CD4-positive, alpha-beta T cell treated with Interleukin-17A for 1 hour (primary cell): ENCODE results near the gene NEDD4.
A peak's percentile ranks its signal among the peaks of the same experiment; 100 is the strongest.
"Not testable (repeated sequence)": the region's sequence is repeated elsewhere in the genome, so short reads cannot be mapped to it uniquely, and the experiment has no call there.

ENCODE experiments used
- DNase-seq: peaks from one replicate; pipeline ENCODE4 v3.0.0-alpha.2; 2020

Gene NEDD4

GRCh38 chr15:56003777-56004176 is 10.4 kb upstream of the NEDD4 start:
- not testable (repeated sequence) for DNase-seq

DNA sequence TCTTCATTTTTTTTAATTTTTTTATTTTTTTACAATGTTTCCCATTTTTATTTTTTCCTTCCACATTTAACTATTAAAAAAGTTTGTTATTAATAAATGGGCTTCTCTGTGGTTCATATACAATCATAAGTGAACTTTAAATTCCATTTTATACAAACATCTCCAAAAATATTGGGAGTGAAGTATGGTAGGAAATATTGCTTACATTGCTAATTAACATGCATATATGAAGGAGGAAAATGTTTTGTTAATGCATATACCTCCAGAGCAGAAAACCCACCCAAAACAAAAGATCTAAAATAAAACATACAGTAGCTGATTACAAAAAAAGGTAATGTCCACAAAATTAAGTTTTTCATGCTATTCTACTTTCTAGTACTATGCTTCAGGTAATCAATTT is 9.9 kb upstream of the NEDD4 start:
- not testable (repeated sequence) for DNase-seq

DNA sequence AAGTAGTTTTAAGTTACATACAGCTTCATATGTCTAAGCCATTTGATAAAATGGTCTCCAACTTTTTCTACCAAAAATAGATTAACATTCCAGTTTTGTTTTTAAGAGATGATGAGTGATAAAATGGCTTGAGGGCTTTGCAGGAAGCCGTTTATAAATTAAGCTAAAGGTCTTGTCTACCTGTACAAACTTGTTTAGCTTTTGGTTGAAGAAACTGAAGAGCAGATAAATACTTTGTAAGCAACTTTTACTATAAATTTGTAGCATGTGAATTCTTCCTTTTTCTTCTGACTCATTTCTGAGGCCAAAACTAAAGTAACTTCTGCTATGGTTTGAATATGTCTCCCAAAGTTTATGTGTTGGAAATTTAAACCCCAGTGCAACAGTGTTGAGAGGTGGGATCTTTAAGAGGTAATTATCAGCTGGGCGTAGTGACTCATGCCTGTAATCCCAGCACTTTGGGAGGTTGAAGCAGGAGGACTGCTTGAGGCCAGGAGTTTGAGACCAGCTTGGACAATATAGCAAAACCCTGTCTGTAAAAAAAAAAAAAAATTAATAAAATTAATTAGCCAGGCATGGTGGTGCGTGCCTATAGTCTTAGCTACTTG is 8.2 kb upstream of the NEDD4 start:
- no peak for DNase-seq

DNA sequence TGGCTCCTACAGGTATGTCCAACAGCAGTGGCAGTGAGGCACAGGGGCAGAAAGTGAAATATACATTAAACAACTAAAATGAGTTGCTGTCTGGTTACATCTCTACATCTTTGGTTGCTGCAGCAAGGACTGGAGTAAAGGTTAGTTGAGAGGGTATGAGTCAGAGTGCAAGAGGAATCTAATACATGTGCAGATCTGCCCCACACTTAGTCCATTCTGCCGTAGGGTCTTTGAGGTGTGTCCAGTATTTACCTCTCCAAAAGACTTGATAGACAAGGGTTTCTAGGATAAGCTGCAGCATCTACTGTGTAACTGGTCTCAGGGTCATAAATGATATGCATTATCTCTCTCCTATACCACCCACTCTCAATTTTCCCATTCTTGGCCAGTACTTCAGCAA is 6.2 kb upstream of the NEDD4 start:
- no peak for DNase-seq

GRCh38 chr15:55998478-55998877 is 5.1 kb upstream of the NEDD4 start:
- no peak for DNase-seq

DNA sequence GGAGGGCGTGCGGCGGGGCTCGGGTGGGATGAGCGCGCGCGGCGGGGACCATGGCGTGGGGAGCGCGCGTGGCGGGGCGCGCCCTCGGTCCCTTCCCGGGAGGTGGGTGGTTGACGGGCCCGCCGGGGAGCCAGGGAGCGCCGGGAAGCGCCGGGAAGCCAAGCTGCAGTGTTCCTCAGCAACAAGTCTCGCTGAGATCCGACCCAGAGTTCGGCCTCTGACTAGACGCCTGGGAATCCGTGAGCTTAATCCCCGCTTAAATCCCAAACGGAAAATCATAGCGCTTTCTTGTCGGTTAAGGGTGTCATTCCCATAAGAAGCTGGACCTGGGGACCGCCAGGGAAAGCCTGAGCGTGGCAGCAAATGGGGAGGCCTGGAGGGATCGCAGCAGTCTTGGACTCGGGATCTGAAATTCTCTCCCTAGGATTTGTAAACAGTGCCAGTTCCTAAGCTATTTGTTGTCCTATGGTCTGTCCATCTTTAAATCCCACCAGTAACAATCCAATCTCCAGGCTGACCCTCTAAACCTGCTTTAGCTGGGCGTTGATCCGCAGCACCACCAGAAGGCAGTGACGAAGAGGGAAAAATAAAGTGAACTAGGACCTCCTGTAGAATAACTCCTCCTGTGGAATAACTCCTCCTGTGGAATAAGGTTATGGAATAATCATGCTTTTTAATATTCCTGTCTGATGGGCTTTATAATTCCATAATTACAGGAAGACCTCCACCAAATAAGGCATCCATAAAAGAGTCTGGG is 570 bp upstream of the NEDD4 start:
- DNase-seq = peak; percentile 2

DNA sequence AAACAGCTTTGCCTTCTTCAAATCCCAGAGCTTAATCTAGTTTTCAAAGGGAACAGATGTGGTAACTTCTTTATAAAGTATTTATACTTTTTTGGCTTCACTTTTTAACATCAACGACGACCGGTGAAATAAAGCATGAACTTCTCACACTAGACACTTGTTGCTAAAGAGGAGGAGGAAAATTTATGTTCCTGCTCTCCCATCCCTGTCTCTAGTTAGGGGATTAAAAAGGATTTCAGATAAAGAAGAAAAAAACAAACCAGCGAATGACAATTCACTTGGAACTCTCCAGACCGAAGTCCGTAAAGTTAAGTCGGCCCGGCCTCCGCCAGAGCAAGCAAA is 672 bp downstream of the NEDD4 start:
- no peak for DNase-seq

GRCh38 chr15:55991802-55992768 is 1.3 kb downstream of the NEDD4 start:
- no peak for DNase-seq

DNA sequence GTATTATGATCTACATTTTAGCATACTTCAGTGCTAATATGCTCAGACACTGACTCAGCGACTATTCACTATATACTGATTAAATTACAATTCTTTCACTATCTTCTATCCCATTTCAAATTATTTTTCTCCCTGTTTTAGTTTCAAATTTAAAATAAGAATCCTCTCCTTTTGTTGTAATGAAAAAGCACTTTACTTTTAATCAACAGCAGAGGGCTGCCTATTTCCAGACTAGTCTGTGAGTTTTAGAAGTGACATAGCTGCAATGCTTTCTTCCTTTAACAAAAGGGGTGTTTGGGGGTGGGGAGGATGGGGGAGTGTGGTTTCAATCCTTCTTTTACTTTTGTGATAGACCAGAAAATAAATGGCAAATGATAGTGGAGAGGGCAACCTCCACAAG is 2.4 kb downstream of the NEDD4 start:
- DNase-seq = no peak

DNA sequence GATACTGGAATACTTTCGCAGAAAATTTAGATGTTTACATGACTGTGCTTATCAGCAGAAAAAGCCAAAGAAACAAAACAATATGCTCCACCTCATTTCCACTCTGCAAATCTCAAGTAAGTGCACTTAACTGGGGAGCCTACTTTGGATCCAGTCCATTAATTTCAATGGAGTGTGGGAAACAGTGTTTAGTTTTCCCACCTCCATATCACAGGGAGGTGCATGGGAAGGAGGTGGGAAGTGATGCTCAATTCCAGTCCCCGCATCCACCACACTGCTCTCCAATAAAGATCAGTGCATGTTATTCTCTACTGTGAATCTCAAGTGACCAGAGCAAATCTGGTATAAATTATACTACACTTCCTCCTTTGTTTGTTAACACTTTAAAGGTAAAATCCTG is 2.9 kb downstream of the NEDD4 start:
- DNase-seq = no peak

DNA sequence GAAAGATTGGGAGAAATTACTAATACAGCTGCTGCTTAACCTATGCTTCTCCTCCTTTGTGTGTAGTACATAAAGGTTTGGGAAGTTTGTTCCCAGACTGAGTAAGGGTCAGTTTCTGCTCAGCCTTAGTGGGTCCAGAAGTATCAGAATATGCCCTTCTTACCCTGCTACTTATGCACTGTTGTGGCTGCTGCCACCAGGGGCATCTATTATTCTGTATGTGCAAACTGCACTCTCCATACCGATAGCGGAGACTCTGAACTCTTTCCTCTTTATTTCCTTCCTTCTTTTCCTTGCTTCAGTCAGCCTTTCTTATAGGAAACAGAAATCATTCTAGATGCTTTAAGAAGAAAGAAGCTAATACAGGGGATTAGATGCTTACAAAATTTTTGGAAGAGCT is 4.0 kb downstream of the NEDD4 start:
- DNase-seq = no peak

DNA sequence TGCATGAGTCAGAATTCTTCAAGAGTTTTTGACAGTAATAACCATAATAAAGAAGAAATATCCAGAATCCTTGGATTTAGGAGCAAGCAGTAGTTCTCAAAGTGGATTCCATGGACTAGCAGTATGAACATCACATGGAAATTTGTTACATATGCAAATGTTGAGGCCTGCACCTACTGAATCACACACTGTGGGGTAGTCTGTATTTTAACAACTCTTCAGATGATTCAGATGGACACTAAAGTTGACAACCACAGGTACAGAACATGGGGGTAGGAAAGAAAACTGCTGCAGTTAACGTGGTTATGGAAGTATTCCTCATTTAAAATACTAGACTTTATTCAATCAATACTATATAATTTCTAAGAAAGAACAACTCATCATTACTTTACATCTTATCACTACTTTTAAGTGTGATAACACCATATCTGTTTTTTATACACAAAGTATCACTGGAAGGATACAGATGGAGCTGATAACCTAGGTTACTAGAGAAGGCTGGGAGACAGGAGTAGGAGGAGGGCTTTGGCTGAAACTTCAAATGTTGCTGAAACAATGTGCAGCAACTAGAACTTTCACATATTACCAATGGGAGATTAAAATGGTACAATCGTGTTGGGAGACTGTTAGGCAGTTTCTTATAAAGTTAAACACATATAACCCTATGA is 11.7 kb downstream of the NEDD4 start:
- DNase-seq = no peak

DNA sequence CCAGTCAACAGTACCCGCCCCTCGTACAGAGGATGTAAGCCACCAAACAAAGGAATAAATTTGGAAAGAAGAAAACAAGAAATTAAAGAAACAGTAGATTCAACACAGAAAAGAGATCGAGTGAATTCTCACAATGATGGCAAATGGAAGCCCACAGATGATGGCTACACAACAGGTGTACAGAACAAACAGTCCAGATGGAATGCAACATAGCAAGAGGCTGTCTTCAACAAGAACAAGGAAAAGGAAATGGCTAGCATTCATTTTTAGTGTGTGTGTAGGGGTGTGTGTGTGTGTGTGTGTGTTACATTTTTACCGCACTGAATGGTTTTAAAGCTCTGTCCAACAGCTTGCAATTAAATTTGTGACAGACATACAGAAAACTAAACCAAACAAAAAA is 12.9 kb downstream of the NEDD4 start:
- DNase-seq = no peak

GRCh38 chr15:55977231-55977630 is 16.2 kb downstream of the NEDD4 start:
- DNase-seq = no peak

DNA sequence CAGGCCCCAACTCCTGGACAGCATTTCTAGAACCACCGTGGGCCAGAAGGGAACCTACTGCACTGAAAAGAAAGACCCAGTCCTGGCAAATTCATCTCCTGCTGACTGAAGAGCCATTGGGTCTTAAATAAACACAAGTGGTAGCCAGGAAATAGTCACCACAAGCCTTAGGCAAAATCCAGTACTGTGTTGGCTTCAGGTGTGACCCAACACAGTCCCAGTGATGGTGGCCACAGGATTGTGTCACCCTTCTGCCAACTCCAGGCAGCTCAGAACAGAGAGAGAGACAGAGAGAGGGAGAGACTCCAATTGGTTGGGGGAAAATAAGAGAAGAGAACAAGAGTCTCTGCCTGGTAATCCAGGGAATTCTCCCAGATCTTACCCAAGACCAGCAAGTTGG is 23.1 kb downstream of the NEDD4 start:
- no peak for DNase-seq

- DNase-seq = no peak
Observed at GRCh38 chr15:55969582-55969981, 23.8 kb downstream of the NEDD4 start.

DNA sequence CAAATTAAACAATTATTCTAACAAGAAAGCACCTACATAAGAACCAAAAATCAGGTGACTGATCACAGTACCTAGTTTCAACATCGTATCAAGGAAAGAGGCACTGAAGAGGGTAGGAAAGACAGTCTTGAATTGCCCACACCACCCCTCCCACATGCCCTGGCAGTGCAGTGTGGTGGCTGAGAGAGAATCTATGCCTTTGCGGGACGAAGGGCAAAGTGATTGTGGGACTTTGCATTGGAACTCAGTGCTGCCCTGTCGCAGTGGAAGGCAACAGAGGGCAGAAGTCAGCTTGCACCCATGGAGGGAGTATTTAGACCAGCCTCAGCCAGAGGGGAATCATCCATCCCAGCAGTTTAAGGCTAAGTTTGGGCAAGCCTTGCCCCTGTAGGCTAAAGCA is 24.5 kb downstream of the NEDD4 start:
- no peak for DNase-seq

DNA sequence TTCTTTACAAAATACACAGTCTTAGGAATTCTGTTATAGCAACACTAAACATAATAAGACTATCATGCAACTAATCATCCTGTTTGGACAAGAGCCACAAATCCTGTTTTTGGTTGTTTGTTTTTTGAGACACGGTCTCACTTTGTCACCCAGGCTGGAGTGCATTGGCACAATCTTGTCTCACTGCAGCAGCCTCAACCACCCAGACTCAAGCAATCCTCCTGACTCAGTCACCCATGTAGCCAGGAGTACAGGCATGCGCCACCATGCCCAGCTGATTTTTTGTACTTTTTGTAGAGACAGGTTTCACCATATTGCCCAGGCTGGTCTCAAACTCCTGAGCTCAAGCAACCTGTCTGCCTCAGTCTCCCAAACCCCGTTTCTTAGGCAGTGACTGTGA is 28.3 kb downstream of the NEDD4 start:
- DNase-seq = no peak

DNA sequence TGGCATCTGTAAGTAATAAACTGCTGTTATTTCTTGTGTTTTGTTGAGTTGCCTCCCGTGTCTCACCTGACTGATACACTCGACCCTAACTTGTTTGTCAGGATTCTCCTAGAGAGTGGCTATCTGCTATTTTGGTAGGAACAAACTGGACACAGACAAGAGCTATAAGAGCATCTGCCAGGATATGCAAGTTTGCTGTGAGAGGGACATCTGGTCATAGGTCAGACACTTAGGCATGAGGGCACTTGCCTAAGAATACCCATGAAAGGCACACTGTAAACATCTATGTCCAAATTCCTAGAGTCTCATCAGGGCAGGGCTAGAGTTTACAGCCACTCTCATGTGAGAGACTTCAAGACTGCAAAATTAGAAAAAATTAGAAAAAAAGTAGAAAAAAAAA is 32.5 kb downstream of the NEDD4 start:
- no peak for DNase-seq

- no peak for DNase-seq
Observed at GRCh38 chr15:55959744-55960447, 33.5 kb downstream of the NEDD4 start.

DNA sequence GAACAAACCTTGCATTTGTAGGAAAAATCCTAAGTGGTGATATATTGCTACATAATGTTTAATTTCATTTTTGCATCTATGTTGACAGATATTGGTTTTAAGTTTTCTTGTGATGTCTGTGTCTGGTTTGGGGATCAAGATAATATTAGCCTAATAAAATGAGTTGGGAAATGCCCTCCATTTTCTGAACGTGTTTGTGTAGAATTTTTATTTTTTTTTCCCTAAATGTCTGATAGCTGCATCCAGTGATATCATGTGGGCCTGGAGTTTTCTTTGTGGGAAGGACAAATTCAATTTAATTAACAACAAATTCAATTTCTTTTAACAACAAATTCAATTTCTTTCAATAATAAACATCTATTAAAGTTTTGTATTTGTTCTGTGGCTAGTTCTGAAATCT is 35.1 kb downstream of the NEDD4 start:
- DNase-seq = no peak

GRCh38 chr15:55954862-55955605 is 38.4 kb downstream of the NEDD4 start:
- DNase-seq = no peak
